ENCODE data around the gene SUOX.
"Not testable (repeated sequence)": the region's sequence is repeated elsewhere in the genome, so short reads cannot be mapped to it uniquely, and the experiment has no call there.

SUOX gene

GRCh38 chr12:55996715-55997534 is at the start of gene SUOX:
SUOX (plus strand) TSS chr12:55997276; CDS start chr12:56002222, 4,946 bp downstream.
- DNase-seq = peak; percentile 96

DNA sequence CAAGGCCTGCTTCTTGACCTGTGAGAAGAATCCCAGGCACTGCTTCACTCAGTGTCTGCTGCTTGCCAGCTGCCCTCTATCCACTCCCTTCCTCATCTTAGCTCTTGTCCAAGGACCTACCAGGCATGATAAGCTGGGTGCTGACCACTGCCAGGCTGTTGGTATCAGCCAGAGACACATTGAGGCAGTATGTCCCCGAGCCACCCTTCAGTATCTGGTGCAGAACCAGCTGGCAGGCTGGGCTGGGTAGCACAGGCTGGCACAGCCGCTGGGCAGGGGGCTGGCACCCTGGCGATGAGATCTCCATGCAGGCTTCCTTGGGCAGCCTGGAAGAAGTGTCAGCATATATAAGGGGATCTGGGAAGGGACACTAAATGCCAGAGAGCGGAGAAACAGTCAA is 41.7 kb upstream of the SUOX start:
- DNase-seq = no peak

GRCh38 chr12:55955800-55956508 is 41.1 kb upstream of the SUOX start:
- peak; percentile 61 for DNase-seq

DNA sequence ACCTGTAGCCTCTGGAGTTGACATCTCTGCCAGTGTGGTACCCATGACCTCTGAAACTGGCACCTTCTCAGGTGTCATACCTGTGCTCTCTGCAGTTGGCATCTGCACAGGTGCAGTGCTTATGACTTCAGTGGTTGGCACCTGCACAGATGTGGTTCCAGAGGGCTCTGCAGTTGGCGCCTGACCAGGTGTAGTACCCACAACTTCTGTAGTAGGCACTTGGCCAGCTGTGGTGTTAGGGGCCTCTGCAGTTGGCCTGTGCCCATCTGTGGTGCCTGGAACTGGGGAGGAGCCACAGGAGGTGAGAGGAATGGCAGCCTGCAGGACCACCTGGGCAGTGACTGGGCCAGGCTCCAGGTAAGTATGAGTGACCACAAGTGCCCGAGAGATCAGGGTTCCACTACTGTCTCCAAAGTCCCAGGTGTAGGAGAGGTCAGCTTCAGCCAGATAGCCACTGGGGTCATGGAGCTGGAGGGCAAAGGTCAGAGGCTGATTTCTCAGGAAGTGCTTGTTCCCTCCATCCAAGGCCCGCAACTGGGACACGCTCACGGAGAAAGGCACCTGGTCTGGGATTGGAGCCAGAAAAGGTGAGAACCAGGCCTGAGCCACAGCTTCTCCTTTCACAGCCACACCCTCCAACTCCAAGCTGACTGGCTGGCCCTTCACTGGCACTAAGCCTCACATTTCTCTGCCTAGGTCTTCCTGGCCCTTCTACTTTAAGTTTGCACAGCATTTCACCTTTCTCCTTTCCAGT is 39.8 kb upstream of the SUOX start:
- DNase-seq = peak; percentile 92

- no peak for DNase-seq
Observed at GRCh38 chr12:55963760-55964159, 33.3 kb upstream of the SUOX start.

GRCh38 chr12:55965240-55965639 is 31.8 kb upstream of the SUOX start:
- DNase-seq = no peak

- DNase-seq = peak; percentile 21
Observed at GRCh38 chr12:55965941-55966407, 31.1 kb upstream of the SUOX start, which contains the start of gene PMEL. PMEL (minus strand) TSS chr12:55966042; CDS start chr12:55966011, 31 bp downstream.

- peak; percentile 93 for DNase-seq
Observed at GRCh38 chr12:55966408-55967281, 30.4 kb upstream of the SUOX start, which contains the start of gene CDK2. CDK2 (plus strand) TSS chr12:55966830; CDS start chr12:55967009, 179 bp downstream.

DNA sequence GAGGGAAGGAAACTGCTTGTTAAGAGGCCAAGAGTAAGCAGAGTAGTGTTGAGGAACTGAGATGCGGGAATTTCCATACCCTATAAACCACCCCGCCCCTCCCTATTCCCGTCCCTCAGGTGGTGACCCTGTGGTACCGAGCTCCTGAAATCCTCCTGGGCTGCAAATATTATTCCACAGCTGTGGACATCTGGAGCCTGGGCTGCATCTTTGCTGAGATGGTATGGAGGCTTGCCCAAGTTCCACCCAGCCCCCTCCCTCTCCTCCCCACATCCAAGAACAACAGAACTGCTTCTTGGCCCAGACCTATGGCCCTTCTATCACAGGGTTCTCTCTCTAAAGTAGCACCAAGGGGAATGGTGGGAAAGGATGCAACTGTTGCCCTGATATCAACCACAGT is 27.7 kb upstream of the SUOX start:
- no peak for DNase-seq

- DNase-seq = no peak
Observed at GRCh38 chr12:55970775-55971174, 26.3 kb upstream of the SUOX start.

- no peak for DNase-seq
Observed at GRCh38 chr12:55972042-55972441, 25.0 kb upstream of the SUOX start.

DNA sequence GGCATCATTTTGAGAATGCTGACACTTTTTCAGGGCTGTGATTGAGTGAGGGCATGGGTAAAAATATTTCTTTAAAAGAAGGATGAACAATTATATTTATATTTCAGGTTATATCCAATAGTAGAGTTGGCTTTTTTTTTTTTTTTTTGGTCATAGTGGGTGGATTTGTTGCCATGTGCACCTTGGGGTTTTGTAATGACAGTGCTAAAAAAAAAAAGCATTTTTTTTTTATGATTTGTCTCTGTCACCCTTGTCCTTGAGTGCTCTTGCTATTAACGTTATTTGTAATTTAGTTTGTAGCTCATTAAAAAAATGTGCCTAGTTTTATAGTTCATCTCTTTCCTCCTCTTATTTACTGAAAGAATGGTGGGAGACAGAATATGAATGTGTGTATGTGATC is 24.6 kb upstream of the SUOX start:
- DNase-seq = no peak

DNA sequence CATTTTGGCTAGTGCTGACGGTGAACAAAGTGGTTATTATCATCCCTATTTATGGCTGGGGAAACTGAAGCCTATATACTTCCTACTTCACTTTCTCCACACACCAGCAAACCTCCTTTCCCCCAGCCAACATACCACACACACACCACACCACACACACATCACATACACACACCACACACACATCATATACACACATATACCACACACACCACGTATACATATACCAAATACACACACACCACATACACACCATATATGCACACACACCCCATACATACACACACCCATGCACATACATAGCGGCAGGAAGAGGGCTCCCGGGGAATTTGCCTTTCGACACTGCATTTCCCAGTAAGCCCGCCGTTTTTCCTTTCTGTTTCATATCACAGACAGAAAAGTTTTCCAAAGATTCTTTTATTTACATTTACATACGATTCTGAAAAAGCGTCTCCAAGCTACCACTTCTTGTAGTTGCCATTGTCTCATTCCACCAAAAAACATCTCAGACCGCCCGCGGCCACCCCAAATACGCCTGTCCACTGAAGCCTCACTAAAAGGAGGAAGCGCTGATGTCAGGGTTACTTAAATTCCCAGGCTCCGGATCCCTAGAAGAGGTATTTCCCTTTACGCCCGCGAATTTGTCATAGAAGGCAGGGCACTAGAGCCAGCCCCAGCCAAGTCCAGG is 24.0 kb upstream of the SUOX start:
- peak; percentile 14 for DNase-seq

DNA sequence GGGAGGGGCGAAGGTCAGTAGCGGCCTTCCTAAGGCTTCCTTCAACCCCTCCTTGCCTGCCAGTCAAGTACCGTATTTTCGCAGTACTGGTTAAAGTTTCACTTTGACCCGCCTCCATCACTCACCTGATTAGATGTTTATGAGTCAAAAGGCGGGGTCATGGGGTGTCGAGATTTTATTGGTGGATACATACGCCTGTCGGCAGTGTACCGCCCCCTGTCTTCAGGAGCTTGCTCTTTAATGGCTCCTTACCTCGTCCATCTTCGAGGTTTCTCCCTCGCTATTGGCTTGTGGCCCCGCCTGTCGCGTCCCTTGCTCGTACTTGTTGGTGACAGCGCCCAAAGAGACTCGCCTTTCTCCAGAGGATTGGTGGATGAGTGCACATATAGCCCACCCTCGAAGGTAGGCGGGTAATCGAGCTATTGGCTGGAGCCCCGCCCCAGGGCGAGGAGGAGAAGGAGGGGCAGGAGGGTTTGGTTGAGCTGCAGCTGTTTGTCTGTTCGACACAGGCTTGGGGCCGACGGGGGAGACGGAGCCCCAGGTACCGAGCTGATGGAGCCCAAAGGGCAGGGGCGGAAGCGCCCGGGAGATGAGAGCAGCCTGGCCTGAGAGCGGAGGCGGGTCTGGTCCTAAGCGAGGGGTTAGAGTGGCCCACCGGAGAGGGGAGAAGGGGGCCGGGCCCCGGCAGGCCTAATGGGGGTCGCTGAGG is 23.3 kb upstream of the SUOX start, which contains the start of gene RAB5B:
Gene RAB5B, plus strand, starts transcription at position 480 of the 709 bp plus-strand sequence. CDS start 12,883 bp downstream, outside the sequence.
- DNase-seq = peak; percentile 100

DNA sequence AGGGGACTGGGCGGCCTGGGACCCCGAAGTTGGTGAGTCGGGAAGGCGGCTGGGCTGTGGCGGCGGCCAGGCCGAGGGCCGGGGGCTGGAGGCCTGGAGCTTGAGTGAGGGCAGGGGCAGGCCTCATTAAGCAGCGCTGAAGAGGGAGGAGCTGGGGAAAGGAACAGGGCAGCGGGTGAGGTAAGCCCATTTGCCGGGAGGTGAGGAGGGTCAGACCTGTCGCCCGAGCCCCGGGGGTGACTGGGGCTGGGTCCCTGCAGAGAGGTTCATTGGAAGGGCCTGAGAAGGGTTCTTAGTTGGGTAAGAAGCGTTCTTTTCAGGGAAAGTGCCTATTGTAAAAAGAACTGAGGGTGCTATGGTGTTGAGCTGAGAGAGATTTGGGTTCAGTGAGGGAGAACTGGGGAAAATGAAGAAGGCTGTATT is 22.8 kb upstream of the SUOX start:
- peak; percentile 52 for DNase-seq

DNA sequence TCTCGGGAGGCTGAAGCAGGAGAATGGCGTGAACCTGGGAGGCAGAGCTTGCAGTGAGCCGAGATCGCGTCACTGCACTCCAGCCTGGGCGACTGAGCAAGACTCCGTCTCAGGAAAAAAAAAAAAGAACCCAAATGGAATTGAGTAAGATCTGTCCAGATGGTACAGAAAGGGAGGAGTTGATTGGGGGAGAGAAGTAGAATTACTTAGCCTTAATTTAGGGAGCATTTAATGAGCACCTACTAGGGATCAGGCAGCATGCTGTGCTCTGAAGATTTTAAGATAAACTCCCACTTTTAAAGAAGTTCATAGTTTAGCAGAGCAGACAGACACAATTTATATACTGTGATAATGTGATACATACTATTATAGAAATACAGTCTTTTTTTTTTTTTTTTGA is 18.7 kb upstream of the SUOX start:
- DNase-seq = no peak

DNA sequence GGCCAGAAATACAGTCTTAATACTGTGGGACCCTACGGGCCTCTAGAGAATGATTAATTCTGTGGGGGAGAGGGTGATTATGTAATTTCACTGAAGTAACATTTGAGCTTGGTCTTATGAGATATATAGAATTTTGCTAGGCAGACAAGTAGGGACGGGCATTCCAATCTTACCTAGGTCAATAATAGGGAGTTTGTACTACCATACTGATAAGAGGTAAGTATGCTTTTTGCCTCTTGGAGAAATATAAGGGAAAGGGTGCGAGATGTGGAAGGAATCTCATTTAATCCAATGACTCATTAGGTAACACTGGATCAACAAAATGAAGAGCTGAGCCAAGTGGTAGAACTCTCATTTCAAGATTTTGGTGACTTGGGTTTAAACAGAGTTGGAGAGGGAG is 18.0 kb upstream of the SUOX start:
- no peak for DNase-seq

DNA sequence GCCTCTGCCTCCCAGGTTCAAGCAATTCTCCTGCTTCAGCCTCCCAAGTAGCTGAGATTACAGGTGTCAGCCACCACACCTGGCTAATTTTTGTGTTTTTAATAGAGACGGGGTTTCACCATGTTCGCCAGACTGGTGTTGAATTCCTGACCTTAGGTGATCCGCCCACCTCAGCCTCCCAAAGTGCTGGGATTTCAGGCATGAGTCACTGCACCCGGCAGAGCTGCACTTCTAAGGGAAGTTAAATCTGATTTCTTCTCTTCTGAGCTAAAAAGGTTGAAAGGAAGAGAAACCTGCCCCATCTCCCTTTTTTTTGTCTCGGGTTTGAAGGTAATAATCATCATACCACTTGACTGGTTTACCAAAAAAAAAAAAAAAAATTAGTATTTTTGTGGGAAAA is 15.2 kb upstream of the SUOX start:
- DNase-seq = not testable (repeated sequence)

DNA sequence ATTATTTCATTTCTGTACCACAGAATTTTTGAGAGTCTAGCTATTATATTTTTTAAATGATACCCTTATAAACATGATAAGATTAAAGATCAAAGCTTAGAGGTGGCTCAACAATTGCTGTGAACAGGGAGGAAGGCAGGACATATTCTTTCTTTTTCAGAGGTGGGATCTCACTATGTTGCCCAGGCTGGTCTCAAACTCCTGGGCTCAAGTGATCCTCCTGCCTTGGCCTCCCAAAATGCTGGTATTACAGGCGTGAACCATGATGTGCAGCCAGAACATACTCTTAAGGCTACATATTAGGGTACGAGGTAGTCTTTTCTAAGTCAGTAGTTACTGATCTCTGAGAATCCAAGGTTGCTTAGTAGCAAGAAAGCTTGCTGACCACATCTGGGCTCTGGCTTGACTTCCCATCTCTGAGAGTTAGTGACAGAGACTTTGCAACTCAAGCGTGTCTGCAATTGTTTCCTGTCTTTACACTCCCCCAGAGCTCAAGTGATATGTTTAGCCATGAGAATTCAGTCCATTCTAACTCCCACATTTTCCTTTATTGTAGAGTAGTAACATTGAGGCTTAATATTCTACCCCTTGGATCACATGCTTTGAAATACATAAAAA is 14.6 kb upstream of the SUOX start:
- no peak for DNase-seq

GRCh38 chr12:55983232-55983842 is 13.7 kb upstream of the SUOX start:
- no peak for DNase-seq
